ENCODE data around the gene RAB35.

- TF ChIP-seq LEF1 (IDR thresholded peaks at IDR 0.05; ENCODE audit: borderline replicate concordance) (no peak), FOXM1 (IDR thresholded peaks at IDR 0.05; ENCODE audit: borderline replicate concordance) (no peak), NFRKB (IDR thresholded peaks at IDR 0.05) (no peak), ARNT (IDR thresholded peaks at IDR 0.05) (no peak), FOXA1 (IDR thresholded peaks at IDR 0.05) (no peak)
These were observed 16.4 kb upstream of the RAB35 start for GRCh38 chr12:120132863-120133385.
